Esophagus muscularis mucosa (tissue), 3 donors: ENCODE results near the gene SLC7A14.

Source experiments
- POLR2A ChIP-seq: fragments of 450-650 bp; IDR thresholded peaks from one replicate; pipeline ENCODE4 v1.6.1; 2017; ENCODE audit warnings: antibody characterized with exemption, moderate library complexity, mild to moderate bottlenecking, low read depth
- TF ChIP-seq, protein P1 (sequence below), 3 experiments: fragments of 200-600 bp in 2 of 3; fragments of 450-650 bp in 1 of 3; sonication (generic) in 2 of 3; IDR thresholded peaks; one replicate each; pipeline ENCODE4 v1.5.1; 2017 to 2019; ENCODE audit warnings: antibody characterized with exemption in 3 of 3, mild to moderate bottlenecking in 2 of 3, moderate library complexity in 1 of 3

DNA sequence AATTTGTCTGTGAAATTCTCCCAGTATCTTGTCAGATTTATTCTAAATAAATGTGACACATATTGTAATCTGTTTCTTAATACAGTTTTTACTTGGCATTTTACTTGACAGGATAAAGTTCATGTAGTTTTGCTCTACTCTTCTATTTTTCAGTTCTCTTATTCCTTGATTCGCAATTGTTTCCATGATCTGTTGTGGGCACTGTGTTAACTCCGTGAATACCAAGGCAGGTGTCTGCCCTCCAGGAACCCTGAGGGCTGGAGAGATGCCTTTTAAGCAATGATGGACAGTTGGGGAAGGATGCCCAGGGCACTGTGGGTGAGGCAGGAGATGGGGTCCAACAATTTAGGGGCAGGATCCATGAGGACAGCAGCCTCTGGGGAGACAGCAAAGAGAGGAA is 164.1 kb downstream of the SLC7A14 start:
- TF ChIP-seq, protein P1, sequence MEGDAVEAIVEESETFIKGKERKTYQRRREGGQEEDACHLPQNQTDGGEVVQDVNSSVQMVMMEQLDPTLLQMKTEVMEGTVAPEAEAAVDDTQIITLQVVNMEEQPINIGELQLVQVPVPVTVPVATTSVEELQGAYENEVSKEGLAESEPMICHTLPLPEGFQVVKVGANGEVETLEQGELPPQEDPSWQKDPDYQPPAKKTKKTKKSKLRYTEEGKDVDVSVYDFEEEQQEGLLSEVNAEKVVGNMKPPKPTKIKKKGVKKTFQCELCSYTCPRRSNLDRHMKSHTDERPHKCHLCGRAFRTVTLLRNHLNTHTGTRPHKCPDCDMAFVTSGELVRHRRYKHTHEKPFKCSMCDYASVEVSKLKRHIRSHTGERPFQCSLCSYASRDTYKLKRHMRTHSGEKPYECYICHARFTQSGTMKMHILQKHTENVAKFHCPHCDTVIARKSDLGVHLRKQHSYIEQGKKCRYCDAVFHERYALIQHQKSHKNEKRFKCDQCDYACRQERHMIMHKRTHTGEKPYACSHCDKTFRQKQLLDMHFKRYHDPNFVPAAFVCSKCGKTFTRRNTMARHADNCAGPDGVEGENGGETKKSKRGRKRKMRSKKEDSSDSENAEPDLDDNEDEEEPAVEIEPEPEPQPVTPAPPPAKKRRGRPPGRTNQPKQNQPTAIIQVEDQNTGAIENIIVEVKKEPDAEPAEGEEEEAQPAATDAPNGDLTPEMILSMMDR (IDR thresholded peaks at IDR 0.05): no peak
- no peak for TF ChIP-seq POLR2A
